ENCODE measurements around the gene SP100.
"Not testable (repeated sequence)": the region's sequence is repeated elsewhere in the genome, so short reads cannot be mapped to it uniquely, and the experiment has no call there.

The SP100 gene

DNA sequence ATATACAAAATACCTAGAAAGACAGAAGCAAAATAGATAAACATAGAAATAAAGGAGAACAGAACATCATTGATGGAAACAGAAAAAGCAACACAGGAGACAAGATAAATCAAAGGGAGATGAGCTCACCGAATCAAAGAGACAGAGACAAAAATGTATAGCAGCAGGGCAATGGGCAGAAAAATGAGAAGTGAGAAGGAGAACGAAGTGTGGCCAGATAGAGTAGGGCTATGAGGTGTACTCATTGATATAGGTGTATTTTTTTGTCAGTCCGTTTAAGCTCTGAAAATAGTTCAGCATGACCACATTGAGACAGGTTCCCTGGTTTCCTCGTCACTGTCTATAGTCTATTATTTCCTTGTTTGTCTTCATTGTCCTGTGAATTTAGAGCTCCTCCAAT lies 55.1 kb downstream of the SP100 start:
- DNase-seq: no peak

DNA sequence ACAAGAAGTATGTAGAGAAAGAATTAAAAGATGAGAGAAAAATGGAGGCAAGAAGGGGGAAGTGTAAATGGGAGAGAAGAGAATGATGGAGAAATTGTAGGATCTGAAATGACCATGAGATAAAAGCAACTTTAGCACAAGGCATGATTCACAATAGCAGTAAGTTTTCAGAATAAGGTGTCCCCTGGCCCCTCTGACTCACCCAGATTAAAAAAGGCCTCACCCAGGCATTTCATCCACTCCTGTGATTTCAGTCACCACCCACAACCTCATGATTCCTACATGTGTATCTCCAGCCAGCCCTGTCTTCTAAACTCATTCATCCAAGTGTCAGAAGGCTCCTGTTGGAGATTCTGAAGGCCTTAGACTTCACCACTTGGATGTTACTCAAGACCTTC lies 56.6 kb downstream of the SP100 start:
- DNase-seq: no peak

DNA sequence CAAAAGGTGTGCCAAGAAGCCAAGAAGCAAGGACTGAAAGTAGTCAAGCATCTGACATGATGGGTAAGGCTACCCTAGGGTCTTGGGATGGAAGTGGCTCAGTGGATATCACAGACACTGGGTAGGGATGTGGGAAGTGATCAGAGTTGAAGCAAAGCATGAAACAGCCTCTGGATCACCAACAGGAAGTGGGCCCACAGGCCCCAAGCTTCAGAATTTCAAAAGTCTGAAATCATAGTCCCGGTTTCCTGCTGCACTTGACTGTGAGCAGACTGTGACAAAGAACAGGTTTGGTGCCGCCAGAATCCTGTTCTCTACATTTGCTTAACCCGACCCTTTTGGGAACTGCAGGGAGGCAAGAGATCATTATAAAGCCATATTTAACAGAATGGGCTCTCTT lies 57.4 kb downstream of the SP100 start:
- no peak for DNase-seq

DNA sequence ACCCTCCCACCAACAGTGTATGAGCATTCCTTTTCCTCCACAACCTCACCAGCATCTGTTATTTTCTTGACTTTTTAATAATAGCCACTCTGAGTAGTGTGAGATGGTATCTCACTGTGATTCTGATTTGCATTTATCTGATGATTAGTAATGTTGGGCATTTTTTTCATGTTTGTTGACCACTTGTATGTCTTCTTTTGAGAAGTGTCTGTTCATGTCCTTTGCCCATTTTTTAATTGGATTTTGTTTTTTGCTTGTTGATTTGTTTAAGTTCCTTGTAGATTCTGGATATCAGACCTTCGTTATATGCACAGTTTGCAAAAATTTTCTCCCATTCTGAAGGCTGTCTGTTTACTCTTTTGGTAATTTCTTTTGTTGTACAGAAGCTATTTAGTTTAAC lies 59.1 kb downstream of the SP100 start:
- DNase-seq: no peak

DNA sequence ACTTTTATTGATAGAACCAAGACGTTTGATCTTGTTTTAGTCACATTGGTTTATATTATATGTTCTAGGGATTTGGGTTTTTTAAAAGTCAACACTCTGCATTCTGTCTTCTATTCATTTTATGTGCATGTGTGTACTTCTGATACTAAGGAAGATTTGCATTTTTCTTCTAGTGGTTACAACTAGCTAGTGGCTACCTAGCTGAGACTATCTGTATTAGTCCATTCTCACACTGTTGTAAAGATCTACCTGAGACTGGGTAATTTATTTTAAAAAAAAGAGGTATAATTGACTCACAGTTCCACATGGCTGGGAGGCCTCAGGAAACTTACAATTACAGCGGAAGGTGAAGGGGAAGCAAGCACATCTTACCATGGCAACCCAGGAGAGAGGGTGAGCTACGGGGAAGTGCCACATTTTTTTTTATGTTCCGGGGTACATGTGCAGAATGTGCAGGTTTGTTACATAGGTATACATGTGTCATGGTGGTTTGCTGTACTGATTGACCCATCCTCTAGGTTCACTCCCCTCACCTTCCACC lies 69.9 kb downstream of the SP100 start:
- no peak for DNase-seq

DNA sequence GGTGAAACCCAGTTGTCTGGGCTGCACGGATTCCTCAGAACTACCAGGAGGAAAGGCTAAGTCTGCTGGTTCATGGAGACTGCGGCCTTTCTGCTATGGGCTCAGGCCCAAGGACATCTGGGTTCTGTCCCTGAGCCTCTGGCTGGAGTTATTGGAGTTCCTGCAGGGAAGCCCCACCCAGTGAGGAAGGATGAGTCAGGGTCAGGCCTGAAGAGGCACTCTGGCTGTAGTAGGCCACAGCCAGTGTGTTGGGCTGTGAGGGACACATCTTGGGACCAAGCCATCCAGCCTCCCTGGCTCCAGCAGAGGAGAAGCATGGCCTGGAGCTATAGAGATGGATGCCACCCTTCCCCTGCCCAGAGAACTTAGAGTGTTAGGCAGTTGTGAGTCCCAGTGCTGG lies 75.2 kb downstream of the SP100 start:
- not testable (repeated sequence) for DNase-seq

DNA sequence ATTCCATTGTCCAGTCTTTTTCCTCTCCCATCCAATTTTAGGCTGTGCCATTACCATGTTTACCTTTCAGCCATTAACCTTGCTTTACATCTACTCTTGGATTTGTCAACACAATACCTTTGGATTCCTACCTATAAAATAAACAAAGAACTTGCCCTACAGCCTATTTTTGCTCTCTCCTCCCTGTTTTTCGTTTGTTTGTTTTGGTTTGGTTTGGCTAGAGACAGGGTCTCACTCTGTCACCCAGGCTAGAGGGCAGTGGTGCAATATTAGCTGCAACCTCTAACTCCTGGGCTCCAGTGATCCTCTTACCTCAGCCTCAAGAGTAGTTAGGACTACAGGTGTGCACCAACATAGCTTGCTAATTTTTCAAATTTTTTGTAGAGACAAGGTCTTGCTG lies 76.1 kb downstream of the SP100 start:
- no peak for DNase-seq

DNA sequence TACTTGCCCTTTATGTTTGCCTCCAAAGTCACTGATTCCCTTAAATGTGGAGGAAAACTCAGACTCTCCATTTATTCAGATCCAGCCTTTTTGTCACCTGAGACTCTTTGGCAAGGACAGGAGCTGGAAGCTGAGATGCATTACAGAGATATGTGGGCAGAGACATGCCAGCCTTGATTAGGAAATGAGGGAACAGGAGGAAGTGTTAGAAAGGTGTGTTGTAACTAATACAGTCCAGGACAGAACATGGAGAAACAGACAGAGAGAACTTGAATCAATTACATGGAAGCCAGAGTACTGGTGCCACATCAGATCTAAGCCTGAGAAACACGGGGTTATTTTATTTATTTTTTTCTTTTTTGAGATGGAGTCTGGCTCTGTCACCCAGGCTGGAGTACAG lies 79.0 kb downstream of the SP100 start:
- DNase-seq: no peak

DNA sequence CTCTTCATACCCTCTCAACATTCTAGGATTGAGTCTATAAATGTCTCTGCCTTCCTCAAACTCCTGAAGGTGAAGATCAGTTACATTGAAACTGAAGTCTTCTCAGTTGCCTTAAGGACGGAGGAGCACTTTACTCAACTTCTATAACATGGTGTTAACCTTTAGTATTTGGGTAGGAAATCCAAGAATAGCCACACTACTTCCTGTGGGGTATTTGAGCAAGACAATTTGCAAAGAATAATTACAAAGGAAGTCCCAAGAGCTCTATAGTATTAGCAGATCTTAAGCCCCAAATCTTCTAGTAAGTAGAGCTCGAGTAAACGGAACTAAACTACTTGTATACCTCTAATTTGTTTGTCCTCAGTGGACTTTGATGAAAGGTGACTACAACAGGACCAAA lies 80.9 kb downstream of the SP100 start:
- no peak for DNase-seq

DNA sequence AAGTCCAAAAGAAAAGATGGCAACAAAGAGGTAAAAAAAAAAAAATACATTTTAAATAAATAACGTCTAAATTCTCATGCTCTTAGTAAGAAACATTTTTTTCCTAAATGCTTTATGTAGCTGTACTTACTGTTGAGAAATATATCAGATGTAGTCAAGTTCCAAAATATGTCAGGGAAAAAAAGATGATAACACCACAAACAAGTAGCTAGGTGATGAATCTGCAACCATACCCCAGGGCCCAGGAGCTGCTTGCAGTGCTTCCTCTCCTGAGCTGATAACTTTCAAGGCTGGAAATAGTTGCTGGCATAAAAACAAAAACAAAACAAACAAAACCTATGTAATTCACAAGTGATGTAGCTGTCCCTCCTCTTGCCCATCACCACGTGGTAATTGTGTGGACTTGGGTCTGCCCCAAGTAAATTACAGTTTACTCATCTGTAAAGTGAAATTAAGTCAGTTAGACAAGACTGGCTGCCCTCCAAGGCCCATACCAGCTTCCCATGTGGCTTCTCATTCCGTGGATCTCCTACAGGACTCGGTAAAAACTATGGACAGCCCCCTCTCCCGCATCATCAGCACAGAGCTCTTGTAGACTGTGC lies 82.6 kb downstream of the SP100 start:
- no peak for DNase-seq

DNA sequence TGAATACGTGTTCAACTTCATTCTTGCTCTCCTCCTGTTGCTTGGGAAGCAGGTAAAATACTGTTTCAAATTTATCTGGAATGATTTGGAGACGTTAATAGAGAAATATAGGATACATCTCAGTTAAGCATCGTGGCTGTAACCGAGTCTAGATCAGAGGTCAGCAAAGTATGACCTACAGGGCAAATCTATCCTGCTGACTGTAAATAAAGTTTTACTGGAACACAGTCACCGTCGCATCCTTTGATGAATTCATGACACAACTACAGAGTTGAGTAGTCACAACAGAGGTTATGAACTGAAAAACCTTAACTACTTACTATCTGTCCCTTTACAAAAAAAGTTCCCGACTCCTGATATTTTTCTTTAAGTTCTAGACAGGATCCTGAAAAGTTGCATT lies 86.6 kb downstream of the SP100 start:
- DNase-seq: no peak

DNA sequence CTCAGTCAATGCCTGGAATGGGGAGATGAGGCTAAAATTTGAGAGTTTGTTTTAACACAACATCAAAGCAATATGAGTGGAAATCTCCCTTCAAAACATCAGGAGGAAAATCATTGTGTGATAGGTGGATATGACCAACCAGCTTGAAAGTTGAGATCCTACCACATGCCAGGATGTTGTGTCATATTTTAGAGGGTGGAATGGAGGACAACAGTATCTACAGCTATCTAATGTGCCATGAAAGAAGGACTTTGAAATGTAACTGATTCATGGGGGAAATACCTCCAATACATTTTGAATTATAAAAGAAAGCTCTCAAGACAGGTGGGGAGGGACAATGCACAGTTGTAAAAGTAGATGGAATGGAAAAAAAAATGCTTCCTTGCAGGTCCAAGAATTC lies 87.8 kb downstream of the SP100 start:
- no peak for DNase-seq

DNA sequence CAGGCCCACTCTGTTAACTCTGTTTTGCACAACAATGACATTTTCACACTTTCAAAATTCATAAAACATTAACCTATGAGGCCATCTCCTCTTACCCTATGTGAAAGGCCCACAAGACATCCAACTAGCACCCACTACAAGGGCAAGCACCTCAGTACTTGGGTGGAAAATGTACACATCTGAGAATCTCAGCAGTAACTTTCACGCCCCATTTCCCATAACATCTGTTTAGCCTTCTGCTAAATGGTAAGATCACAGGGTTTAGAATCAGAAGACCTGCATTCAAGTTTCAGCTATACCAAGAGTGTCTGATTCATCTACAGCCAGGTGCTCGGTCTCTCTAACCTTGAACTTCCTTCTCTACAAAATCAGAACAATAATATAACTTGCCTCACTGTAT lies 89.2 kb downstream of the SP100 start:
- DNase-seq: no peak

DNA sequence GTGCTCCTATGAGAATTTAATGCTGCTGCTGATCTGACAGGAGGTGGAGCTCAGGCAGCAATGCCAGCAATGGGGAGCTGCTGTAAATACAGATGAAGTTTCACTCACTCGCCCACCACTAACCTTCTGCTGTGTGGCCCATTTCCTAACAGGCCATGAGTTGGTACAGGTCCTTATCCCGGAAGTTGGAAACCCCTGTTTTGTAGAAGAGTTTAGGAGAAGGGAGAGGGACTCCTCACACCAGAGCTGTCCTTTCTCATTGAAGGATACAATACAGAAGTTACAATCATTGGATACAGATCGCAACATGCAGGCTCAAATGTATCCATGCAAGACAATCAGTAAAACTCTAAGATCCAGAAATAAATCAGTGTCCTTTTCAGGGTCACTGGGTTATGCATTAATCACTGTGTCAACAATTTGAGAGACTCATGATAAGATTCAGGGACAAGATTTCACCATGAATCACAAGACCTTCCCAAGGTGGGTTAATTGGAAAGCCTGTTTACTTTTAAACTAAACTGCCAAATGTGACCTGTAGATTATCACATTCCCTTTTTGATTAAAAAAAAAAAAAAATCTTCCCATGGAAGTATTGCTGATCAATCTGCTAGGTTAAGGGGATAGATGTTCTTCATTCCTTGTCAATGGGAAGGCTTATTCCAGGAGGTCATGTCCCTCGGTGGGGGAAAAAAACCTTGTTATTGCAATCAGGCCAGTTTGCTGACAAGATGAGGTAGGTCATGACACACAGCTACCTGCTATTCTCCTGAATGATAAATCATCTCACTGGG lies 97.2 kb downstream of the SP100 start:
- DNase-seq: no peak

DNA sequence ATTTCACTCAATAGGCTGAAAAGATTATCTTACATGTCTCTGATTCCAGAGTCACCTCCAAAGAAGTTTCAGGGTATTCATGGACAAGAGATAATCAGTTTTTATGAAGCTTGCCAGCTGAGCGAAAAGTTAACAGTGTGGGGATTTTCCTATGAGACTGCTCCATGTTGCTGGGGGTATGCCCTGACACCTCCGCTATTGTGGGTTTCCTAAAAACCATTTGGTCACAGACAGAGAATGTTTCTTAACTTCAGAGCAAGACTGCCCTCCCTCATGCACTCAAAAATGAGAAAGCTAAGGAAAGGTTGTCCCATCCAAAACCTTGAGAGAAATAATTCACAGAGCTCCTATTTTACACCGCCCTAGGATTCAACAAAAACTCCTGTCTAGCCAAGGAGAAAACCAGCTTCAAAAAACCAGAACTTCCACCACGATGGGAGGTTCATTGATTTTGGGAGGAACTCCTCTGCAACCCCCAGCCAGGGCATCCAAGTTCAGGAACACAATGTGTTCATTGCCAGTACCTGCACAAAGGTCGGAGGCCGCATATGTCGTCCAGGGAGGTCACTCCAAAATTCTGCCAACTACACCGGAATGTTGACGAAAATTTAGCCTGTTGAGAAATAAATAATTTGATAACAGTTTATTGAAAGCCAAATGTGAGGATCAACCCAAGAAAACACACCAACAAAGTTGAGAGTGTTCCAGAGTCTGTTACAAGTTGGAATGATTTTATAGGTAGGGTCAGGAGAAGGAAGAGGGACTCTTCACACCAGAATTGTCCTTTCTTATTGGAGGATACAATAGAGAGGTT lies 104.3 kb downstream of the SP100 start:
- DNase-seq: no peak

DNA sequence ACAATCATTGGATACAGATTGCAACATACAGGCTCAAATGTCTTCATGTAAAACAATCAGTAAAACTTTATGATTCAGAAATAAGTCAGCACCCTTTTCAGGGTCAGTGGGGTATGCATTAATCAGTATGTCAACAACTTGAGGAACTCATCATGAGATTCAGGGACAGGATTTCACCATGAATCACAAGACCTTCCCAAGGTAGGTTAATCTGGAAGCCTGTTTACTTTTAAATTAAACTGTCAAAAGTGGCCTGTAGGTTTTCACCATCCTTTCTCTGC lies 104.8 kb downstream of the SP100 start:
- DNase-seq: no peak

DNA sequence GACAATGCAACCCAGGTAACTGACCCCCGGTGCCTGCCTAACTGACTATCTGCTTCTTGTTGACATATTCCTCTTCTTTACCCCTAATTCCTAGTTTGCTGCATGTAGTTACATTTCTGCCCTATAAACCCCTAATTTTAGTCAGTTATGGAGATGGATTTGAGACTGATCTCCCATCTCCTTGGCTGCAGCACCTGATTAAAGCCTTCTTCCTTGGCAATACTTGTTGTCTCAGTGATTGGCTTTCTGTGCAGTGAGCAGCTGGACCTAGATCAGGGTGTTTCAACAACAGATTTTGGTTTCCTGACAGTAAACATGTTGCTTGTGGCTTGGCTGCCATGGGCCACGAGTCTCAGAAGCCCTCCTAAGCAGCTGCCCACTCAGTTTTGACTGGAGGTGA lies 105.4 kb downstream of the SP100 start:
- DNase-seq: no peak

DNA sequence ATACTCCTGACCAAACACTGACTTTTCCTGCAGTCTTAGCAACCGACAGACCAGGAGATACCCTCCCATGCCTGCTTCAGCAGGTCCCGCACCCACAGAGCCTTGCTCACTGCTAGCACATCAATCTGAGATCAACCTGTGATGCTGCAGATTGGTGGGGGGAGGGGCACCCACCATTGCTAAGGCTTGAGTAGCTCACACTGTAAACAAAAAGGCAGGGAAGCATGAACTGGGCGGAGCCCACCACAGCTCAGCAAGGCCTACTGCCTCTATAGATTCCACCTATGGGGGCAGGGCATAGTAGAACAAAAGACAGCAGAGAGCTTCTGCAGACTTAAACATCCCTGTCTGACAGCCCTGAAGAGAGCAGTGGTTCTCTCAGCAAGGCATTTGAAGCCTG lies 109.7 kb downstream of the SP100 start:
- DNase-seq: no peak

DNA sequence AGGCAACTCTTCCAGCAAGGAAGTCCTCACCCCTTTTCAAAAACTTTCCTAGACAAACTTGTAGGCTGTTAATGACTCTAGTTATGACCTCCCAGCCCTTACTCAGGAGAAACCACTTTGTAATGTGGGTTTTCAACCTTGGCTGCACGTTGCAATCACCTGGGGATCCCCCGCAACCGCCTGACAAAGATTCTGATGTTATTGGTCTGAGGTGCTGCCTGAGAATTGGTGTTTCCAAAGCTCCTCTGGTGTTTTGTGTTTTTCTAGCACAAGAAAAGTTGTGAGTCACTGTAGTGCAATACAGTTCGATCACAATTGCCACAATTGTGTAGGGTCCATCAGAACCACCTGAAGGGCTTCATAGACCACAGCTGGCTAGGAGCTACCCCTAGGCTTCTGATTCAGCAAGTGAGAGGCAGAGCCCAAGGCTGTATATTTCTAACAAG lies 121.6 kb downstream of the SP100 start:
- no peak for DNase-seq

DNA sequence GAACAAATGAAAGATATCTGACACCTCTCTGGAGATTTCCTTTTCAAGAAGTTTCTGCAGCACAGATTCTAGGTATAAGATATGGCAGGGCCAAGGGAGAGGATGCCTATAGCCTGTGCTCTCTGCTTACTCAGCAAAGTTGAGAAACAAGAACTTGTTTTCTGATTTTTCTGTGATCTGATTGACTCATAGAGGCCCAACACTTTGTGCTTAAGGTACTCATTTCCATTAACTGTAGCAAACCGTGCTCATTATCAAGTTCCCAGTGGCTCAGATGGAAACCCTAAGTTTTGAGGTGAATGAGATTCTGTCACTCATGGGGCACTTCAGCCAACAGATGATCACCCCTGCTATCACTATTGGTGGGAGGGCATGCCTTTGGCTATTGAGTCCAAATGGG lies 124.3 kb downstream of the SP100 start:
- DNase-seq: no peak

DNA sequence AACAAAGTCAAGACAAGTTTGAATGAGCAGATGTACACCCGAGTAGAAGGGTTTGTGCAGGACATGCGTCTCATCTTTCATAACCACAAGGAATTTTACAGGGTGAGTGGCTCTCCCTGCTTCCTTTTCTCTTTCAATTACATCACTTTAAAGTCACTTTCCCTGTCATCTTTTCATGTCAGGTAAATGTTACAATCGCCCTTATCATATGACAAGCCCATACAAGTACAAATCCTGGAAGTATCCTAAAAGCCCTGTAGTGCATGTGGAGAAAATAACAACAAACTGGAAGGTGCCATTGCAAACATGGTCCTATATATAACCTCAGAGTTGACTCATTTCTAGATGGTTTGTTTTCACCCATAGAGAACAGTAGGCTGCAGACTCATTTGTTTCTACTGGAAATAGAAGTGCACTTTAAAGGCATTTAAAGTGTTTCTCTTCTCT lies 126.0 kb downstream of the SP100 start:
- DNase-seq: no peak

DNA sequence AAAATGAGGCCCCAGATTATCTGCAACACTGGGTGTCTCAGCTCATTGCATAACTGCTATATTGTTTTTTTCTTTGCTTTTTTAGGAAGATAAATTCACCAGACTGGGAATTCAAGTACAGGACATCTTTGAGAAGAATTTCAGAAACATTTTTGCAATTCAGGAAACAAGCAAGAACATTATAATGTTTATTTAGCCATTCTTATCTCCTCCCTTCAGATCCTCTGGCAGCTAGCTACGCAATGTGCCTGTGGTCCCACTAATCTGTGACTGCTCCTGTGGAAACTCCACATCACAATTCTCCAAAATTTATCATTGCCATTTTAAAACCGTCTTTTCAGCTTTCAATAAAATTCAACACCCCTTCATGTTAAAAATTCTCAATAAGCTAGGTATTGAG lies 126.8 kb downstream of the SP100 start:
- DNase-seq: no peak

DNA sequence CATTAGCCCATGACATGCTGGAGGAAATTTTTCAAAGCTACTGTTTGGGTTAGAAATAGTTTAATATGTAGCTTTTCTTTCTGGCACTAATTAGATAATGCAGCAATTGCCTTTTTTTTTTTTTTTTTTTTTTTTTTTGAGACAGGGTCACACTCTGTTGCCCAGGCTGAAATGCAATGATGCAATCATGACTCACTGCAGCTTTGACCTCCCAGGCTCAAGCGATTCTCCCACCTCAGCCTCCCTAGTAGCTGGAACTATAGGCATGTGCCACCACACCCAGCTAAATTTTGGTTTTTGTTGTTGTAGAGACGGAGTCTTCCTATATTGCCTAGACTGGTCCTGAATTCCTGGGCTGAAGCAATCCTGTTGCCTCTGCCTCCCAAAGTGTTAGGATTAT lies 136.2 kb downstream of the SP100 start:
- no peak for DNase-seq

DNA sequence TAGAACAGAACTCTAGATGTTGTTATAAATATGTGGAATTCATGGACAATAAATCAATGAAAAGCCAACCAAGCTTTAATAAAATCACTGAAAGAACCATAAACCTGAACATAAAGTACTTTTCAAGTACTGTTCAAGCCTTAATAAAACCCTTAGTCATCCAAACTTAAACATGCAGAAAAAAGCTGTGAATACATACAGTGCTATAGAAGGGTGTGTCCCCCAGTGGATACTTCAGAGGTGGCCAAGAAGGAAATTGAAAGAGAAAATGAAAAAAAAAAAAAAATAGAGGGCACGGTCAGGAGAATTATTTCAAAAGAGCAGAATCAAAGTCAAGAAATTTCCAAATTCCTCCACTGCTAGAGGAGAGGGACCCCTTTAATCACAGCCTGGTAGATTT lies 141.1 kb downstream of the SP100 start:
- no peak for DNase-seq
